ENCODE data around the gene JDP2.
"Not testable (repeated sequence)": the region's sequence is repeated elsewhere in the genome, so short reads cannot be mapped to it uniquely, and the experiment has no call there.

JDP2 gene

DNA sequence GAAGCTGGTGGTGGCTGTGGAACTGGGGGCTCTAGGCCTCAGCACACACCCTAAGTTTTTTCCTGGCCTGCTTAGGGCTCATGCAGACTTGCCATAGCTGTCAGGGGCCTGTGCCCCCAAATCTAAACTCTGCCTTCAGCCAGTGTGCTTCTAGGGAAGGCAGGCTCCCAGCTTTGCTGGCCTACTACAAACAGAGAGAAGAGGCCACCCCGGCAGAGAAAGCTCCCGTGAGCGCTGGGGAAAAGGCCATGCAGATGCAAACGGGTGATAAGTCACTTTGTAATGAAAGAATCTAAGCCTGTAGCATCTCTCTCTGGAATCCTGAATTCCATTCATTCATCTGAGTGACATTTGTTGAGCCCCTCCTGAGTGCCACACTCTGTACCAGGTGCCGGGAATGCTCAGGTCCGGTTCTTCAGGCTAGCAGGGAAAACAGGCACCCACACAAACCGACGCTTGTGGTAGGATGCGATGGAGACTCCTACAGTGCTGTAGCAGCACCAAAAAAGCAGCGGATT, 29.9 kb downstream of the JDP2 start:
- DNase-seq, result no peak

DNA sequence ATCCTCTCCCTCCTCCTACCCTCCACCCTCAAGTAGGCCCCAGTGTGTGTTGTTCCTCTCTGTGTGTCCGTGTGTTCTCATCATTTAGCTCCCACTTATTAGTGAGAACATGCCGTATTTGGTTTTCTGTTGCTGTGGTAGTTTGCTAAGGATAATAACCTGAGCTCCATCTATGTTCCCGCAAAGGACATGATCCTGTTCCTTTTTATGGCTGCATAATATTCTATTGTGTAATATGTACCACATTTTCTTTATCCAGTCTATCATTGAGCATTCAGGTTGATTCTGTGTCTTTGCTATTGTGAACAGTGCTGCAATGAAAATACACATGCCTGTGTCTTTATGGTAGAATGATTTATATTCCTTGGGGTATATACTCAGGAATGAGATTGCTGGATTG, 30.5 kb downstream of the JDP2 start:
- DNase-seq, result no peak

DNA sequence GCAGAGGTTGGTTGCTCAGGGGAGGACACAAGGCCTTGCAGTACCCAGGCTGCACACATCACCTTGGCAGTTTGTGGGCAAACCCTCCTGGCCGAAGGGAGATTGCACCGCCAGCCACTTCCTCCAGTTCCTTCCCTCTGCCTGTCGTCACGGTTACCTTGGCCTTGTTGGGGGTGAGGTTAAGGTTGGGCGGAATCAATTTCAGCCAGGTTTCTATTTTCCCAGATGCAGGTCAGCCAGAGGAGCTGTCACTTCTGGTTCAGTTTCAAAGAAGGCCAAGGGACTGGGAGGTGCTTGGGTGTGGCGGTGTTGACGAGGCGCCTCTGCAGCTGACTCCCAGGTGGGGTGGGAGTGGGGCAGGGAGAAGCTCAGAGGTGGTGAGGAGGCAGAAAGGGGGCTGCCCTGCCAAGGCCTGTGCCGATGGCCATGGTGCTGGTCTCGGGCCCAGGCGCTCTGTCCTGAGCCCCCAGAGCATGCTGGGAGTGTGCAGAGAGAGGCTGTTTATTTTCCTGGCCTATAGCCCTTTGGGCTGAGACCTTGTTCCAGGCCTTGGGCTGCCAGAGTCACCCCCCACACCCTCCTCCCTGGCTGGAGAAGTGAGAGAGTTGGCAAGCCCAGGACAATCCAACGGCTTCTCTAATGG, 31.4 kb downstream of the JDP2 start:
- DNase-seq, result no peak

DNA sequence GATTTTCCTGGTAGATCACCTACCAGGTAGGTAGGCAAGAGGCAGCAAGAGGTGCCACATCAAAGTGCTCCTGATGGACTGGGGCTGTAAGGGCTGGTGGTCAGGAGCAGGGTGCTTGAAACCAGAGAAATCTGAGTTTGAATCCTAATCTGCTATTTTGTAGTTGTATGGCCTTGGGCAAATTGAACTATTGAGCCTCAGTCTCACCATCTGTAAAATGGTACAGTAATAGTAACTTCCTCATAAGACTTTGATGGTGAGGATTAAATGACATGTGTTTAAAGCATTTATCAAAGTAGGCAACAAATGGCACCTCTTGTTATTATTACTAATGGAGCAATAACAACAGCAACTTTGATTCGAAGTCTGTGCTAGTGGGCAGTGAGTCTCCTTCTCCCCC, 32.0 kb downstream of the JDP2 start:
- no peak for DNase-seq

DNA sequence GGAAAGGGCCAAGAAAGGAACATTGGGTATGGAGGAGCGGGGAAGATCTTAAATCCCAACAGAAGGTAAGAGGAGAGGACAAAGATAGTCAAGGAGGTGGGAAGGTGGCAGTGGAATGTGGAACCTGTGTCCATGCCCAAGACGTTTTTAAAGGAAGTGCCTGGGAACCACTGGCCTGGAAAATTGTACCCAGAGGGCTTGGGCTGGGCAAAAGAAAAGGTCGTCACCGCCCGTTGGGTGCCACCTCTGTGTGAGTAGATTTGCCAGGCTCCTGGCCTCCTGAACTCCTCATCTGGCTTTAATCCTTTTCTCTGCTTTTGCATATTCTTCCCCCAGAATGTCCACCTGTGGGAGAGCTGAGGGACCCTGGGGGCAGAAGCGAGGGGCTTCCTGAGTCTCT, 32.6 kb downstream of the JDP2 start:
- DNase-seq, result no peak

DNA sequence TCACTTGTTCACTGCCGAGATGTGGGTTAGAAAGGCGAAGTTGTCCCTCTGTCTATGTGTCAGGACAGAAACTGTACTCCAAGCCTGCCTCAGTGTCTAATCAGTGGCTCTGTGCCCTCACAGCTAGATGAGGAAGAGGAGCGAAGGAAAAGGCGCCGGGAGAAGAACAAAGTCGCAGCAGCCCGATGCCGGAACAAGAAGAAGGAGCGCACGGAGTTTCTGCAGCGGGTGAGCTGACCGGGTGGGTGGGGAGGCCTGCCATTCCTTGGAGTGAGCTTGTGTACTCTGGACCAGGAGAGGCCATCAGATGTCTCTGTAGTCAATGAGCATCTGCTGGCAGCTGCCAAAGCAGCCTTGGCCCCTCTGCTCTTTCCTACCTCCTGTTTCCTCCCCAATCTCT, 33.5 kb downstream of the JDP2 start:
- DNase-seq, result no peak

DNA sequence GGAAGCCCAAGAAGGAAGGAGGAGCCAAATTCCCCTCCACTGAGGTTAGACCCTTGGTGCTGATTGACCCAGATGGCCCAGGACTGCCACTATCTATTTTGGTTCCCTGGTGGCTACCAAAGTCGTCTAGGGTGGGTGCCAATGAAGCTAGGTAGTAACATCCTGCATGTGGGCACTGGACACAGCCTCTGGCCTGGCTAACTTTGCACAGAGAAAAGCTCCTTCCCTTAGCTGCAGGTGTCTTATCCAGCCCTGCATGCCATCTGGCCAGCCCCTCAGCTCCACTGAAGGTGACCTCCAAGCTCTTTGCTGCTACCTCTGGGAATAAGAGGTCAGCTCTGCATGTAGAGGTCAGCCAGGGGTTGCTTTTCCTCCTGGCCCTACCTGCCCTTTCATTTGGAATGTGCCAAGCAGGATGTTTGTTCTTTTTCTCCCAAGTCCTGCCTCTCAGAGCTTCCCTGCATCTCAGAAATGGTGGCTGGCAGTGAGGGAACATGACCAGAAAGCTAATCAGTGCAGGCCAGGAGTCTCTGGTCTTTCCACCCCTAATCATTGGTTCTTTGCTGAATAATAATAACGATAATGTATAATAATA, 34.0 kb downstream of the JDP2 start:
- no peak for DNase-seq

DNA sequence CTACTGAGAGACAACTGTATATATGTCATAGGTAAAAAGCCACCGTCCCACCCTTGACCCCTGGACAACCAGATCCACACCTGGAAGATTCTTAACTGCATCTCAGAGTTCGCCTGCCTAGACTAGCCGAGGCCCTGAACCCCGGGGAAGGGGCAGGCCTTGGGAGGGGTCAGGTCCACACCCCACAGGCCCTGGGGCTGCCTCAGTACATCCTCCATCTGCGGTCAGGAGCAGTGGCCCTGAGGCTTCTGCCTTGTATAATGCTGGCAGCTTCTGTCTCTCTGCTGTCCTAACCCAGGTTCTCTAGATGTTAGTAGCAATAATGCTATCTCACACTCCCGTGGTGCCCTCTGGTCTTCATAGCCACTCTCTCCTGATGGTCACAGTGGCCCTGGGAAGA, 36.8 kb downstream of the JDP2 start:
- no peak for DNase-seq

DNA sequence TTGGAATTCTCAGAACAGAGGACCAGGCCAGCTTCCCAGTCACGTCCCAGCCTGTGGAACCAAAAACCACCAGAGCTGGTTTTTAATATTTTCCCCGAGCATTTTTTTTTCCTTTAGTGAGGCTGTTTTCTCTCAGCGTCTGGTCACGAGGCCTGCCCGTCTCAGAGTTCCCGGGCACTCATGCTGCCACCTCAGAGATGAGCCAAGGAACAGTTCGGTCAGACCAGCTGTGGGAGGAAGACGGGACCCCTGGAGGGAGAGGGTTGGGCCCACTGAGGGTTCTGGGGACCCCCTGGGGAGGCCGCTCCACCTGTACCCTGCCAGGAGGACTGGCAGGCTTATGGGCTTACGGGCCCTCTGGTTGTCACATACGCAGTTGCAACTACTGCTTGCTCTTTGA, 39.9 kb downstream of the JDP2 start:
- DNase-seq, result no peak

DNA sequence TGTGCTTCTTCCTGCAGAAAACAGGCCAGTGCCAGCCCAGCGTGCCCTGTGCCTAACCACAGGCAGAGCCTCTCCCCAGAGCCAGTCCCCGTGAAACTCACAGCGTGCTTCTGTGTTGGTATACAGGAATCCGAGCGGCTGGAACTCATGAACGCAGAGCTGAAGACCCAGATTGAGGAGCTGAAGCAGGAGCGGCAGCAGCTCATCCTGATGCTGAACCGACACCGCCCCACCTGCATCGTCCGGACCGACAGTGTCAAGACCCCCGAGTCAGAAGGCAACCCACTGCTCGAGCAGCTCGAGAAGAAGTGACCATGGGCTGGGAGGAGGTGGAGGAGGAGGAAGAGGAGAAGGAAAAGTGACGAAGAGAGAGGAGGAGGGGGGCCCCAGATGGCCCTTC, 41.3 kb downstream of the JDP2 start:
- no peak for DNase-seq

DNA sequence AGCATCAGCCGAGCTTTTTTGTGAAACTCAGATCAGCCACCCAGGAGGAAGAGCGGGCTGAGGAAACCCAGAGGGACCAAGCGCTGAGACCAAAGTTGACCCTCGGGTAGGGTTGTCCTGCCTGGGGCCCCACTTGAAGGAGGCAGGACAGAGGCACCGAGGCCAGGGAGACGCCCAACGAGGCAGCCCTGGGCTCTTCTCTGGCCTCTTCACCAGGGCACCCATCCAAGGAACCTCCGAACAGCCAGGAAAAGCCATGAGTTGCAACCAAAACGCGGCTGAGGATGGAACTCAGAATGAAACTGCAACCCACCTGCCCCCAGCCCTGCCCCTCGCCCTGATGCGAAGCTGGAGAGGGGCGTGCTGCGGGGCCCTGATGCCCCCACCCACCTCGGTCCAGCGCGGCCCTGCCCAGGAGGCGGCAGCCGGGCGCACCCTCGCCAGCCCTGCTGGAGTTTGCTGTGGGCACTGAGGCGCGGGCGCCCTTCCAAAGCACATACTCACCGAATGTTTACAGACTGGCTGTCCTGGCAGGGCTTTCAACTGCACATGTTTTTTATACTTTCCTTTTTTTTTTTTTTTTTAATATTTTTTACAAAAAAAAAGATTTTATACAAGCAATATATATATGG, 41.9 kb downstream of the JDP2 start:
- DNase-seq, result no peak

DNA sequence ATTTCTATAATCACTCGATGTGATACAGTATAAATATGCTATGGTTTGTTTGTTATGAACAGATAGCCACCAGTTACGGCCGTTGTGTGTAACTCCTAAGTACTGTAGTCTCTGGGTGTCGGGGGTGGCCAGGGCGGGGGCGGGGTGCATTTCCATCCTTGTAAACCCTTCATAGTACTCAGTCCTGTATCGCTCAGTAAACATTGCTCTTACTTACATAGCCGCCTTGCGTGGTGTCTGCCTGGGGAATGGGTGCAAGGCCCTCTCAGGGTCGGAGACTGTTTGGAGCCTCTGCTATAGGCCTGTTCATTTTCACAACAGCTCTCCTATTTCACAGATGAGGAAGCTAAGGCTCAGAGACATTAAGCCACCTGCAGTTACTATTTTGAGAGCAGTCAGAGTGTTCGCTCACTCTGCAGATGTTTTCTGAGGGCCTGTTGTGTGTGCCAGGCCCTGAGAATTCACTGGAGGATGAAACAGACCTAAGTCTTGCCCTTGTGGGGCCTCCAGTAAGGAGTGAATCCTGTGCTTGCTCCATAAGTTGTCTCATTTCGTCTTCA, 42.5 kb downstream of the JDP2 start:
- DNase-seq, result no peak

DNA sequence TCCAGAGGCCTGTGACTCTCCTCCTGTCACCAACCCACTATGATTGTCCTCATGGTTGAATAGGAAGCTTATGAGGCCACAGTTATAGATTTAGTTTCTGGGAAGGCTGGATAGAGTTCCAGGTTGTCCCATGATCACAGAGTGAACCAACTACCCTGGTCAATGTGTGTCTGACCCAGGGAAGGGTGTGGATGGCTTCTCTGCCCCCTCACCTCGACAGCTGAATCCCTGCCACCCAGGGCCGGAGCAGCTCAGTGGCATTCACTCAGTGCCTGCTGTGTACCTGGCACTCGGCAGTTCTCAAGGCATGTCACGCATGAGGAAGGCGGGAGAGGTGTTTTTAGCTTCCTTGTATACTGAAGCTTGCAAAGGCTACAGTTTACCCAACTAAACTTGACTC, 43.2 kb downstream of the JDP2 start:
- DNase-seq, result no peak

DNA sequence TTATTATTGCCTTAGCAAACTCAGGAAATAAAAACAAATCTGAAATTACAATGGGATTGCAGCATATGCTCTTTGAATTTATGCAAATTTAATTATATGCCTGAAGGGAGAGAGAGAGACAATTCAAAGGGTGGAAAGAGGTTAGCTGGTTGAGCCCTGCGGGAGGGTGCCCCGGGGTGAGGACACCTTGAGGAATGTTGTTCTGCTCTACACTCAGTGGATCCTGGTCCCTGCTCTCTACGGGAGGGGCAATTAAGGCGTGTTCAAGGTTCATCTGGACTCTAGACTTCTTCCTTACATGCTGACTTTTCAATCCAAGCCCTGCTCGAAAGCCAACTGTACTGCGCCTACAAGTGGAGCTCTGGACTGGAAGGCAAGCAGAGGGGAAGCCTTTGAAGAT, 46.3 kb downstream of the JDP2 start:
- not testable (repeated sequence) for DNase-seq

DNA sequence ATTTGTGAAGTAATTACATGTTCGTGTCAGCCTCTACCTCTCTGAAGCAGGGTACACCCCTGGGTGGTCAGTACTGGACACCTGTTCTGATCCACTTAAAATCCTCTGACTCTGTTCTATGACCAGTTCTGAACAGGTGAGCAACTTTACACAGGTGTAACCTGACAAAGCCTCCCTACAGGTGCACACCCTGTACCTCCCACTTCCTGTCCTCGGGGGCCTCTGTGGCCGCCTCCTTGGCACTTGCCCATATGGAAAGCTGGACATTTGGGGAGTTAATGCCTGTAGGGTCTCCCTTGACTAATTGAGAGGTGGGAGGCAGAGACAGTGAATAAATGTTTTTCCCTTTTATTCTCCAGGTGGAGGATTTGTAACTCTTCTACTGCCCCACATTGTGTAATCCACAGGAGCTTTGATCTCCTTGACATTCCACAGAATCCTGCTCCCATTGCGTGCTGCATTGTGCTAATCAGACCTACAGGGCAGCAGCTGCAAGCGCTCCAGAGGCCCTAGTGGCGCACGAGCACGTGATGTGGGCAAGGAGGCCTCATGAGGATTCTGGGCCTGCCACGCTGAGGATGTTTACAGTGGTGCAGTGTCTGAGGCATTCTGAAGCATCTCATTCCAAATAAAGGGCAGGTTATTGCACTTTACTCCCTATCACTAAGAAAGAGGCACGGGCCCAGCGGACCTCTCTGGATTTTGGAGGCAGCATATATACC, 48.6 kb downstream of the JDP2 start:
- DNase-seq, result peak; percentile 74

DNA sequence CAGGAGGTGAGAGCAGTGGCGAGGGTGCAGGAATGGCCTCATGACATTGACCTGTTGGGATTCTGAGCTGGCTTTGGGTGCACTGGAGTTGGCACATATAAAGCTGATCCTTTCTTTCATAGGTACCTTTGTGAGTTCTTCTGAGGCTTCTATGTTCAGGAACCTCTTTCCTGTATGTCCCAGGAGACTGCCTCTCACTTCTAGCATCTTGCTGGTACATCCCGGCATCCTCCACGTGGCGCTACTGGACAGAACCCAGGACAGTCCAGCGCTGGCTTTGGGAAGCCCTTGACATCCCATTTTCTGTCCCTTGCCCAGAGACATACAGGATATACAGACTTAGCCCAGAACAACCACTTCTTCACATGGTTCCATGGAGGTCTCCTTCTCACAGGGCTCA, 50.1 kb downstream of the JDP2 start:
- no peak for DNase-seq

DNA sequence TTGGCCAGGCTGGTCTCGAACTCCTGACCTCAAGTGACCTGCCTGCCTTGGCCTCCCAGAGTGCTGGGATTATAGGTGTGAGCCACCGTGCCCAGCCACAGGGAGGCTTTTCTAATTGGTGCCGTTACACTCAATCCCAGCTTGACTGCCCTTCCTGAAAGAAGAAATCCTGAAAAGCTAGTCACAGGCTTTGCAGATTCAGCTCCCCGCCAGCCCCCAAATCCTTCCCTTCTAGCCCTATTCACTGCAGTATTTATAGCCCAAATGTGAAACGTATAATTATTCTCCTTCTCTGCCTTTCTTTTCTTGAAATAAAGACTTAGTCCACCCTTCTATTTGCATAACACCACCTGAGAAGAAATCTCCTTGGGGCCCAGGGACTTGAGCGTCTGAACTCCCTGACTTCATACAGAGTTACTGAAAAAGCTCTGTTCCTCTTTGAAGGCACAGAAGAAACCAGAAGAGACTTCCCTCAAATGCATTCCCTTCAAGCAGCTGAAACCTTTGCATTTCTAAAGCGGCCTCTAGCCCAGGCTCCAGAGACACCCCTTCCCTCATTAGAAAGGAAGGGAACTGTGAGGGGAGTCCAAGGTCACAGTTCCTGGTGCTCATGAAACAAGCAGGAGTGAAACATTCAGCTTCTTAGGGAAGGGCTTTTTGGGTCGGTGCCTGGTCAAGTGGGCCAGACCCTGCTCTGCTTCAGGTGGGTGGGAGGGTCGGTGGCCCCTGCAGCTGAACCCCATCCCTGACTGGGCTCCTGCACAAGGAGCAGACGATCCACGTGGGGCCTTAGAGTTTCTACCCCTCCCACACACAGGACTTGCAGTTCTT, 52.2 kb downstream of the JDP2 start:
- DNase-seq, result no peak

DNA sequence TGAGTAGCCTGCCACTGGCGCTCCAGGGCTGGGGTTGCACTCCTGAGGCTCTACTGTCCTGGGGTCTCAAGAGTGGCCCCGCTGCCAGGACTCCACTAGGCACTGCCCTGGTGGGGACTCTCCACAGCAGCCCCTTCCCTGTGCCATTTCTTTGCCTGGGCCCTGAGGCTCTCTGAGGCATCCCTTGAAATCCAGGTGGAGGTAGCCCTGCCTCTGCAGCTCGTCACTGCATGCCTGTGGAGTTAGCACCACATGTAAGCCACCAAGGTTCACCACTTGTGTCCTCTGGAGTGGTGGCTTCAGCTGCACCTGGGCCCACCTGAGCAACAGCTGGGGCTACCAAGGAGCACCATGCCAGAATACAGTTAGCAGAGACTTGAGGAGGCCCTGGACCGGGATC, 54.5 kb downstream of the JDP2 start:
- DNase-seq, result no peak

DNA sequence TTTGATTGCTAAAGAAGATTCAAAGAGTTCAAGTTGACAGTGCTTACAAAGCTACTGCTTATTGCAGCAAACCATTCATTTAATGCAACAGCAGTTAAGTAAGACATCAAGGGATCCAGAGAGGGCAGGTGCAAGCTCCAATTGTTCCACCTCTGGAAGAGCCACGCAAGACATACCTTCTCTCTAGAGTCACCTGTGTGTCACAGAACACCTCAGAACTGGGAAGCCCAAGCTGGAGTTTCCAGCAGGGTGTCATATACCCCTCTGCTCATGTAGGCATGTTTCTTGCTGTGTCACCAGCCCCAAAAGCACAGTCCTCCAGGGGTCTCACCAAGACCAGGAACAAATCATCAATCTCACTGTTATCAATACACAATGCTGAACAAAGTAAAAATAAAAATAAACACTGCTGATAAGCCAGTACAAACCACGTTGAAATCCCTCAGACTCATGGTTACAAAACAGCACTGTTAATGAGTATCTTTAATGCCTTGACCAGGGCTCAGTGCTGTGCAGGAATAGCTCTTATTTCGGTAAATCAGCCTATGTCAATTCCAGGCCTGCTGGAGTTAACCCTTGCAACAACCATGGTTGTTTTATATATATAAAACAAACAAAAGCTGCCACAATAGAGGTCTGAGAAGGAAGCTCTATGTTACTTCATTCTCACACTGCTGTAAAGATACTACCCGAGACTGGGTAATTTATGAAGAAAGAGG, 57.0 kb downstream of the JDP2 start:
- DNase-seq, result no peak

DNA sequence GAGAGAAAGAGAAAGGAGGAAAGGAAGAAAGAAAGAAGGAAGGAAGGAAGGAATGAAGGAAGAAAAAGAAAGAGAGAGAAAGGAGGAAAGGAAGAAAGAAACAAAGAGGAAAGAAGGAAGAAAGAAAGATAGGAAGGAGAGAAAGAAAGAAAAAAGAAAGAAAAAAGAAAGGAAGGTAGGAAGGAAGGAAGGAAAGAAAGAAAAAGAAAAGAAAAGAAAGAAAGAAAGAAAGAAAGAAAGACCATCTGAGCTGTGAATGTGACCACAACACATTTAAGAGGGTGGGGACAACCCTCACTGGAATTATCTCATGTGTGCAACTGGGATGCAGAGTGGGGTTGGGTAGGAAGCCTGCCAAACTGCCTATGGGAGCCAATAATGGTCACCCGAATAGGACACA, 58.5 kb downstream of the JDP2 start:
- DNase-seq, result no peak

DNA sequence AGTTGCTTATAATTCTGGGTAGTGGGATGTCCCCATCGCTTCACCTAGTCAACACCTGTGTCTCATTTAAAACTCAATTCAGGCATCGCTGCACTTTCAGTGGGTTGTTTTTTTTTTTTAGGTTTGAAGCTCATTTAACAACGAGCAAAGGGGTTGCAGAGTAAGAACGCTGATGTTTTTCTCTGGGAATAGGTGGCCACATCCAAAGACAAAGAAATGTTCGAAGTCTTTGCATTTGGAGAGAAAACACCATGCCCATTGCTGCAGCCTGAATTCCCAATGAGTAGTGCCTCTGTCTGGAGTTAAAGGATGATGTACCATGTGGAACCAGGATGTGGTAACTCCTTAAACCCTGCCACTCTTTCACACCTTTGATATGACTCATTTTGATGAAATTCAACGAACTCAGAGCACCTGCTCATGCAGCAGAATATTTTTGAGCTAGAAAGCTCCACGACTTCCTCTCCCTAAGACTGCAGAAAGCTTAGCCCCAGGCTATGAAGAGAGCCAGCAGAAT, 59.4 kb downstream of the JDP2 start:
- DNase-seq, result no peak

DNA sequence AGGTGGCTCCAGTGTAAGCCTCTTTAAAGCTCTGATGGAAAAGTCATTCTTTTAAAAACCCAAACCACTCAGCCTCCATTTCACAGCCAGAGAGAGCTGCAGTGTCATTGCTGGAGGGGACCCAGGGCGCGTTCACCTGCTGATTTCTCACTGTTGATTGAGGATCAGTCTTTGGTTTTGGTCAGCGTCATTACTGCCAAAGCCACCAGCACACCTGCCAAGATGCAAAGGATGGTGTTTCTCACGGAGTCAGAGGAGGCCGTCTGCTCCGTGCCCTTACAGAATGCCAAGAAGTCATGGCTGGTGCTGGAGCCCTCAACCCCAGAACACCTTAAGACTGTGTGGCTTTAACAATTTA, 61.6 kb downstream of the JDP2 start:
- no peak for DNase-seq
